Stromal cell of bone marrow (primary cell): ENCODE data around the gene NKX2-8.

Experiments used
- DNase-seq: peaks from one replicate; pipeline ENCODE4 v3.0.0-alpha.2; 2012; ENCODE audit warnings: low read depth

Gene NKX2-8

DNA sequence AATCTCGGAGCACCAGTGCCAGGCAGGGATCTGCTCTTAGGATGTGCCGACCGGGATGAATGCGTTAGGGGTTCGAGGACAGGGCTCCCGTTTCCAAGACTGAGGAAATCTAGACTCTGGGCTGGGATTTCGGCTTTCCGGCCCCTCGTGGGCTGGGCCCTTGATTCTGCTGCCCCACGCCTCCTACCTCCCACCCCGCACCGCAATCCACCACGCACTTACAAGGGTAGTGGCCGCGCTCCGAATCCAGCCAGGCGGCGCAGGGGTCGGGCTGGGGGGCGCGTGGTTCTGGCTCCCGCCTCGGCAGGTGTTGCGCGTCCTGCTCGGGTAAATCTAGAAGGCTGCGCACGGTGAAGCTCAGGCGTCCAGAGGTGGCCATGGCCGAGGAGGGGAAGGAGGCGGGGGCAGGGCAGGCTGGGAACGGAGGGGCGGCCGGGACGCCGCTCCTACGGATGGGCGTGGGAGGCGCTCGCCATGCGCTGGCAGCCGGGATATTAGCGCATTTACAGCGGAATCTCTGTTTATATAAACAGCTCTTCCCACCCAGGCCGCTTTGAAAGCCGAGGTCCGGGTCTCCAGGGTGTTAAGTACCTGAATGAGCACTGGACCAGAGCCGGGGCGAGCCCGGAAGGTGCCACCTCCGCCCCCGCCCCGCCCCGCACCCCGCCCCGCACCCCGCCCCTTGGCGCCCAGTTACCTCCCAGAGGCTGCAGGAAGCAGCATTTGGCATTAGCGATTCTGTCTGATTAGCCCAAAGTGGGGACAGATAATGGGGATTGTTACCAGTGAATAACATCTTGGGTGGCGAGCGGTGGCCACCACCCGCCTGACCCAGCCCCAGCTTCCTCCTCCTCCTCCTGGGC, at the start of gene NKX2-8:
NKX2-8 (minus strand) TSS at position 604 of the 863 bp plus-strand sequence; CDS start at position 379, 225 bp downstream.
- DNase-seq: no peak

DNA sequence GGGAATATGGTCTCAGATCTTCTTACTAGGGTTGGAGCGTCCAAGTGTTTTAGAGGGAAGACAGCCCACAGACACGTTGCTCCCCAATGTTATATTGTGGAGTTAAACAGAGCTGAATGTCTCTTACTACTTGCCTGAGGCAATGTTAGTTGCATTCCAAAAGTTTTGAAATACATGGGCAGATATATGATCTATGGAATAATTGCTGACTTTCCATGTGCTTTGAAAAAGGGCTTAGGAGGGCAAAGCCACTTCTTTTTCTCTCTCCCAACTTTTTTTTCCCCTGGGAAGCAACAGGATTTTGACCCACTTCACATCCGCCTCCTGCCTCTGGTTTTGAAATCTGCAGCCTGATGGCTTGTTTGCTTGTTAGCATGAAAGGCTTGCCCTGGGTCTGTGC, 45.6 kb upstream of the NKX2-8 start:
- no peak for DNase-seq

DNA sequence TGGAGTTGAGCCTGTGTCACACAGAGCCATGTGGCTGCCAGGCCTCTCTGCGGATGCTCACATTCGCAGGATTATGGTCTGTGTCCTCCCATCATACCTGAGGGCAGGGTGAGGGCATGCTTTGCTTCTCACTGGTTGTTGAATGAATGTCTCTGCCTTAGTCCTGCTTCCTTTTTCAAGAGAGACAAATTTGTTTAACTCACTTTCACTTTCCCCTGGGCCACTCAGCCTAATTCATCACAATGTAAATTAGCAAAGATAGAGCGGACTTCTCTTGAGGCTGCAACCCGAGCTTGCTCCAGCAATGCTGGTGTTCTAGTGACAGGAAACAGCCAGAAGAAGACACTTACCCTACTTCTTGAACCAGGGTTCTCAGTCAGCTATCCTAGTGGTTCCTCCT, 43.7 kb upstream of the NKX2-8 start:
- no peak for DNase-seq

DNA sequence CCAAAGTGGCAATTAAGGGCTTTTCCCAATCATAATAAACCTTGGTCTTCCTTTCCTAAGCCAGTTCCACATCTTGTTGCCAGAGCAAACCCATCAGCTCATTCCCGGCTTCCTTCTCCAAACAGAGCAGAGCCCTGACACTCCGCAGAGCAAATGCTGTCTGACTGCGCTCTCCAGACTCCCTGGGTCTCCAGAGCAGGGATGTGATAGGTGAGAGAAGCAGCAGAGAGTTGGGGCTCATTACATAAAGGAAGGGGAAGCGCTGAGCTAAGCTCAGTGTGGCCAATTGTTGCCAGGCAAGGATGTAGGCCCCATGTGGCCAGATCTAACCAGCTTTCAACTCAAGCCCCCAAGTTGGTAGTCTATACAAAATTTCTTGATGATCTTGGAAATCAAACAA, 43.0 kb upstream of the NKX2-8 start:
- DNase-seq: no peak

DNA sequence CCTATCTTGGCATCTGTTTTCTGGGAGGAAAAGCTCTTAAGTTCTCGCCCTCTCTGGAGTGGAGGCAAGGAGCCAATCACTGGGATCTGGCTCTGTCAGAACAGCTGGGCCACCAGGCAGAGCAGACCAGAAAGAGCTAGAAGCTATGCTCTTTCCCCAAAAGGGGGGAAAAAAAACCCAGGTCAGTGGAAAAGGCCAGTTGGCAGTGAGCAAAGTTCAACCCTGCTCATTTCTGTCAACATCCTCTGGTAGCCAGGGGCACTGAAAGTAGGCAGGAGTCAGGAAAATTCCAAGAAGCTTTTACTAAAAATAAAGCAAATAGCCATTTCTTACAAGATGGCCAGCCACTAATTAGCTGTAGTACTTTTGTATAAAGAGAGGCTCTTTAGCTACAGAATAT, 42.6 kb upstream of the NKX2-8 start:
- no peak for DNase-seq

DNA sequence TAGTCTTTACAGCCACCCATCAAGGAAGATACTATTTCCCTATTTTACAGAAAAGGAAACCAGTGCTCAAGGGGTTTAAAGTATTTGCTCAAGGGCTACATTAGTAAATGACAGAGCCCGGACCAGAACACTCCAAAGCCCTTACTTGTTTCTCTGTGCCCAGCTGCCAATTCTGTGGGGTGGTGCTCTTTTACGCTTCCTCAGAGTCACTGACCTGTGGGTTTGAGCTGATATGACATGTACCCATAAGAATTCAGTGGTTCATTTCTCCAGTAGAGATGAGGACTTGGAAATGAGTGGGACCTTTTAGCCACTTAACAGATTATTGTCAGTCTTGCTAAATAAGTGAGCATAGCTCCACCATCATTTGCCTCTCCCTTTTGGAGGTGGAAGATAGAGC, 37.4 kb upstream of the NKX2-8 start:
- DNase-seq: peak; percentile 27

DNA sequence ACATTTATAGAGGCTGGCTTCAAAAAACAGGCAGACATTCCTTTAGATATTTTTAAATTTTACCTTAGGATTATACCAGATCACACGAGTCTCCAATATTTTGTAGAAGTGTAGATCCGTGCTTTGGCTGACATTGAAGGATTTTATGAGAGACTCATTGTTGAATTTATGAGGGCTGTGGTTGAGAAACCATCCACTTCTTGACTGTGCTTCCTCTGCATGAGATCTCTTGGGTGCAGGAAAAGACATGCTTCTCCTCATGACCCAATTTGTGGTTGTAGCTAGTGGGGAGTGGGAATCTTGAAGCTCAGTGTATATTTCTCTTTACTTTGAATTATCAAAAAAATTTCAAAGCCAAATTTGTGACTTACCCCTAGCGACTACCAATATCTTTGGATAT, 36.7 kb upstream of the NKX2-8 start:
- peak; percentile 27 for DNase-seq

DNA sequence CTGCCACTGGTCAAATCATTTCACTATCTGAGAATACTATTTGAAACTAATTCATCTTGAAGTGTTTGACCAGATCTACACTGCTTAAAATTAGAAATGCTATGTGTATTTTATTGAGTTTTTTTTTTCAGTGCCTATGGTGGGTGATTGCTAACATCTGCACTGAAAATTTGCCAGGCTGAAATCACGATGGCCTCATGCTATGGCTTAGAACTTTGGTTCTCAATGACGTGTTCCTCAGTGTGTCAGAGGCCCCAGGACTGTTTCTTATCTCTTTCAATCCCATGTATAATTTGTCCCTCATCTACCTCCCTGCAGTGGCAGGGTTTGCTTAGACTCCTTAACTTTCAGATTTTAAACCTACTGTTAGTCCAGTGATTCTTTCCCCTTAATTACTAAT, 36.2 kb upstream of the NKX2-8 start:
- peak; percentile 23 for DNase-seq

DNA sequence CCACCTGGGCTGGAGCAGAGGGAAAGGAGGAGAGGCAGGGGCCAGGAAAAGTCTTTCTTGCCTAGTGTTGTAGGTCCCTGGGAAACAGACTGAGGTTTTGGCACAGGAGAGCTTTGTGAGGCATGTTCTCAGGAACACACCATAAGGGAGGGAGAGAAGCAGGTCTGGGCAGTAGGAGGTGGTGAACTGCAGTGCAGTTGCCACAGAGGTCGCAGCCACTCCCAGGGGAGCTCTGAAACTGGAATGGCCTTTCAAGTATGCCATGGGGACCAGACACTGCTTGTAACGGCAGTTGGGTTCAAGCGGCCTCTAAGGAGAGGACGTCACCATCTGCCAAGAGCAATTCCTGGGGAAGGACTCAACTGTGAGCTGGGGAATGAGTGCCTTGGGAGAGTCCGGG, 35.4 kb upstream of the NKX2-8 start:
- no peak for DNase-seq

DNA sequence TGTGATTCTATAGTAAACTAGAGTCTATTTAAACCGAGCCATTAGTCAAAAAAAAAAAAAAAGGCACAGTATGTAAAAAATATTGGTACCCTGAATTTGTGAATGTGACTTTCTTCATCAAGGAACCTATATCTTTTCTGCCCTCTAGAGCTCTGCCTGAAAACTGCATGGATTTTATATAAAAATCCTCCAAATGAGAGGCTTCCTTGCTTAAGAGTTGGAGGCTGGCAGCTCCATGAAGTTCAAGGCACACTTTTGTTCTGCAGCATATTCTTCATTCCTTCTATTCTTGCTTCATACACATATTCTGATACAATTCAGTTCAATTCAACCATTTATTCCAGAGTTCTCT, 23.1 kb upstream of the NKX2-8 start:
- no peak for DNase-seq

DNA sequence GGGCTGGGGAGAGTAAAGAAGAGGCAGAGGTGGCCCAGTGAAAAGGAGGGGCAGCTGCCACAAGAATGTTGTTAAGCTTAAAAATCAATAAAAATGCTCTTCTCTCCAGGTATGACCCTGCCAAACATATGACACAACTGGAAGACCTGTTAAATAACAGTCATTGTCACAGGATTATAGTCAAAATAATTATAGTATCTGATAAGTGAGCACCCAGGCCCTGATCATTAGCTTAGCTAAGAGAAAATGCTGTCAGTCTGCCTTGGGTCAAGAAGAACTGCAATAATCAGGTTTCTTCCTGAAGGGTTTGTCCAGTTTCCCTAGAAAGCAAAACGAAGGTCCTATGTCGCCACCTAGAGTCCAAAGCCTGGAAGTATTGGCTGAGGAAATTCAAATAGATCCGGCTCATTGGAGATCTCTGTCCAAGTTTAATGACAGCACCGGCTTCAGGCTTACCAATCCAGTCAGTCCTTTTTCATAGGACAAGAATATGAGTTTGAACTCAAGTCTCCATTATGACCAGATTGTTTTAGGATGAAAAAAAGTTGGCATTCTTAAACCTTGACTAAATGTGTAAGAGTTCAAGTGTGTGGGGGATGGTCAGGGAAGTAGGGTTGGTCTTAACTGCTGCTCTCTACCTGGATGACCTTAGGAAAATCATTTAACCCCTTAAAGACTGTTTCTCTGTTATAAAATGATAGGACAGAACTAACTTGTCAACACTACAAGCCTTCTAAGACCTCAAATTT, 22.5 kb upstream of the NKX2-8 start:
- DNase-seq: peak; percentile 69

DNA sequence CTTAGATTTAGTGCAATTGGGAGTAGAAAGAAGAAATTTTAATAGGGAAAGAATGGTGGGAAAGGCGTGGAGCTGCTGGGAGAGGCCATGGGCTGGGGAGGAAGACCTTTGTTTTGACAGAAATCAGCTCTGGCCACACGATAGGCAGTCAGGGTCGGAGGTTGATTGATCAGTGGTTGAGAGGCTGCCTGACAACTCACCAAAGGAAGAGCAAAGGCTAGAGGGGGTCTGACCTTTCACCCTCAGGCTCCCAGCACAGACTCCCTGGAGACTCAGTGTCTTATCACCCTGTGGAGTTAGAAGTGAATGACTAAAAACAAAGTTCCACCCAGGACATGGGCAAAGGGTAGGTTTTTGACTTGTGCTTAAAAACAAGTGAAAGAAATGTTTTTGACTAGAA, 18.0 kb upstream of the NKX2-8 start:
- DNase-seq: no peak

DNA sequence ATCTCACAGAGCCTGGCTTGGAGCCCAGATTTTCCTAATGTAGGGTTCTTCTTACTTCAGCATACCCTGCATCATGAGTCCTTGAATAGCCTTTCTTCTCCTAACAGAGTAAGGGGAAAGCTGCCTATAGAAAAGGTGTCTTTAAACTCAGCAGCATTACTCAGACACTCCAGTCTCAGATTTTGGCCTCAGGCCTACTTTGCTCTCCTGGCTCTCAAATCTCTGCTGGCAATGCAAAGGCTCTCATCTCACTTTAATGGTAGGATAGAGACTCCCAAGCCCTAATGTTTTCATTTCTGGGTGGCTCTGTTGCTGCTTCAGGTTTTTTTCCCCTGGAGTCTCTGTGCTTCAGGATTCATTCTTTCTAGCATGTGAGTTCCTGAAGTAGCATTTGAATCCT, 9.1 kb upstream of the NKX2-8 start:
- DNase-seq: no peak

DNA sequence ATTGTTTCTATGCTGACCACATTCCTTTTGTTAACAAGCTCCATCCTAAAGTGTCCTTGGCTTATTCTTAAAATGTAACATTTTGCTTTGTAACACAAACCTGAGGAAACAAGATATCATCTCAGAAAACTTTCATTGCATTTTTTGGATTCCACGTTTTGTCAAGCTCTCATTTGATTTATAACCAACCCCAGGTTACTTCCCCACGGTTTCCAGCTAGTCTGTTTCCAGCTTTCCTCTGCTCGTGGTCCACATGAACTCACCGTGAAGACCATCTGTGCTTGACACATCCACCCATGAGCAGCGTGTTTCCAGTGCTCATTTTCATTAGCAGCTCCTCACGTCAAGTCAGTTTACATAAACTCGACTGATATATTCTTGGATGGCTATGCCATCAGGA, 6.4 kb upstream of the NKX2-8 start:
- no peak for DNase-seq

DNA sequence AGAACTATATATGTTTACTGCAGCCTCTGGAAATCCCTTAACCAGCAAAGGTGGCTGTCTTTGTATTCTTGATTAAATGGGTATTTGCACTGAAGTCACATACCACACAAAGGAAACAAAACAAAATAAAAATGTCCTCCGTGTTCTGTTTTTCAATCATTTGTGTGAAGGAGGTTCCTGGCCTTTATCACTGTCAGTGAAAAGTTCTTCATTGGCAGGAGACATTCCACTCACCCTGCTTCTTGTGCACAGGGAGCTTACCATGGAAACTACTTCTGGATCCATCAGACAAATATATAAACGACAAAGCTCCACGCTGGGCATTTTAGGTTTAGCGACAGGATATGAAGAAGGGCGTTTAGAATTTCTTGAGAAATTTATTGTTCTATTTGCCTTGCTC, 5.7 kb upstream of the NKX2-8 start:
- no peak for DNase-seq

DNA sequence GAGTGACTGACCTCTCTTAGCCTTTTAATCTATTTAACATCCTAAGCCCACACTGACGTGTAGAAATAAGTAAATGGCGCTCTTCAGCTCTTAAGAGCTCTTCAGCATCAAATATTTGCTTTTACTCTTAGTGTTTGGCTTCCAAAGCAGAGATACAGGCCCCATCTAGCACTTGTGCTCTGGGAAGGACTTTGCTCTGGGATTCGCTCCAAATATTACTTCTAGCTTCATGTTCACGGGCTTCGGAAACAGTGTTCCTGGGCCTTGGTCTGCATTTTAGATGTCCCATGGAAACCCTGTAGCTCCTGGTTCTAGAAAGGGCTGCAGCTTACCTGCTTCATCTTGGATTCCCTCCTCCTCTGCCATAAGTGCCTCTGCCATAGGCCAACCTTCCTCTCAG, 2.7 kb upstream of the NKX2-8 start:
- no peak for DNase-seq

DNA sequence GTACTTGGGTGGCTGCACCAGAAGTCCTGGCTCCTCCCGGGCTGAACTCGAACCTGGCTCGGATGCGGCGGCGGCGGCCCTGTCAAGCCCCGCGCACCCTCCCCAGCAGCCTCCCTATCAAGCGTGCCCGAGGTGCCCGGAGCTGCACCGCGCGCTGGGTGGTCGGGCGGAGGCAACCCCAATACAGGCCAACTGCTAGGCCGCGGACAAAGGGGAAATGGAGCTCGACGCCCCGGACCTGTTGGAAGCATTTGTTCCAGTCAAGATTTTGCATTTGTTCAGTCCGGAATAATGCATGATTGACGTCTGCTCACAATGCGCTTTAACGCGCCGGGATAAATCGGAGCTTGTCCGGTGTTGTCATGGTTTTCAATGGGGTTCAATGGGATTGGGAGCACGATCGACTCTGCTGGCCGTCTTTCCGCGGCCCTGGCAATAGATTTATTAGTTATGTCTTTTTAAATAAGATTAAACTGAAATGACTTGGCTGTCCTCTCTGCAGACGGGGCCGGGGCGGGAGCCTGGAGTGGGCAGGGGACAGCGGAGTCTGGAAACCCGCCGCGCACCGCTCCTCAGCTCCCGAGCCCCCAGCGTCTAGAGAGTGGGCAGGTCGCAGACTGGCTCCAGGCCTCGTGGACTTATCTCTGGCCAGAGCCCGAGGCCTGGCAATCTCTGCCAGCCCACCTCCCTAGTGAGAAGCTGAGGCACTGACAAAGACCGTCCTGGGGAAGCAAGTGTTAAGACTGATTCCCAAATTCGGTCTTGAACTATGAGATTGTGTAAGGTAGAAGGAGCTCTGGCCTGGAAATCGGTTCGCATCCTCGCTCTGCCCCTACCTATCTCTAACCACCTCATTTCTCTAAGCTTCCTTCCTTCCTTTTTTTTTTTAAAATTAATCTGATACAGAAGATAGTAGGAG, 1.7 kb upstream of the NKX2-8 start:
- DNase-seq: no peak

DNA sequence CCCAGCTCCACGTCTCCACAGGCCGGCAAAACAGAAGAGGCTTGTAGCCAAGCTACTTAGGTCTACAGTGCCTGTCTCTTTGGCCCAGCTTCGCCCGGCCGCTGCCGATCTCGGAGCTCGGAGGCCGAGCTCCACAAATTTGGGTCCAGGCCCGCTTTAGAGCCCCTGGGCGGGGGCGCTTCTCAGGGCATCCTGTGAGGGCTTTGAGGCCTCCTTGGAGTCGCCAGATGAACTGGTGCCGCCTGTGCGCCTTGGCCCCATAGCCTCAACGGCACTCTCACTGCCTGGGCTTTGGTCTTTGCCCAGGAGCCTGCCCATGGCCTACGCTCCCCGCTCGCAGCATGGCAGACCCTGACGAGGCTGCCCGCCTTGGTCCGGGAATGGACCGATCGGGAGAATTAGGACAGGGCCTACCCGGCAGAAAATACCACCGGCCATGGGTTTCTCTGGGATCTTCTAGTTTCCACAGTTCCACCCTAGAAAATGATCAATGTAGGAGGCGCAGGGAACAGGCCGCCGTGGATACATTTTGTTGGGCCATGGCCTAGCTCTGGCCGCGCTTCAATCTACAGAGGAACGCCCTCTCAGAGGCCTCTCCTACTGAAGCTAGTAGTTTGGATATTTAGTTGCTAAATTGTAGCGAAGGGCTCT, 953 bp upstream of the NKX2-8 start:
- no peak for DNase-seq

DNA sequence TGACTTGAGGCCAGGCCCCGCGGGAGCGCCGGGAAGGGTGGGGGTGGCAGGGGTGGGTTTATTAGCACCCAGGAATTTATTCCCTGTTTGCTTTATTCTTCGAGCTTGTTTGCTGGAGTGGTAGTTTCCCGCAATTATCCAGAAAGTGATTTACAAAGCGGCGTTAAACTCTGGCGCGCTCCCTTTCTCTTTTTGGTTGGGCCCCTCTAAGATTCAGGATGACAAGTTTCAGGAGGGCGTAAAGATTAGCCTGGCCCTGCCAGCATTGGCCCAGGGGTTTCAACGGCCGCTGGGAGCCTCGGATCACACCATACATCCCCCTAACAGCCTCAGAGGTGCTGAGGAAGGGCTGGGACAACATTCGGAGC, 444 bp upstream of the NKX2-8 start:
- no peak for DNase-seq

DNA sequence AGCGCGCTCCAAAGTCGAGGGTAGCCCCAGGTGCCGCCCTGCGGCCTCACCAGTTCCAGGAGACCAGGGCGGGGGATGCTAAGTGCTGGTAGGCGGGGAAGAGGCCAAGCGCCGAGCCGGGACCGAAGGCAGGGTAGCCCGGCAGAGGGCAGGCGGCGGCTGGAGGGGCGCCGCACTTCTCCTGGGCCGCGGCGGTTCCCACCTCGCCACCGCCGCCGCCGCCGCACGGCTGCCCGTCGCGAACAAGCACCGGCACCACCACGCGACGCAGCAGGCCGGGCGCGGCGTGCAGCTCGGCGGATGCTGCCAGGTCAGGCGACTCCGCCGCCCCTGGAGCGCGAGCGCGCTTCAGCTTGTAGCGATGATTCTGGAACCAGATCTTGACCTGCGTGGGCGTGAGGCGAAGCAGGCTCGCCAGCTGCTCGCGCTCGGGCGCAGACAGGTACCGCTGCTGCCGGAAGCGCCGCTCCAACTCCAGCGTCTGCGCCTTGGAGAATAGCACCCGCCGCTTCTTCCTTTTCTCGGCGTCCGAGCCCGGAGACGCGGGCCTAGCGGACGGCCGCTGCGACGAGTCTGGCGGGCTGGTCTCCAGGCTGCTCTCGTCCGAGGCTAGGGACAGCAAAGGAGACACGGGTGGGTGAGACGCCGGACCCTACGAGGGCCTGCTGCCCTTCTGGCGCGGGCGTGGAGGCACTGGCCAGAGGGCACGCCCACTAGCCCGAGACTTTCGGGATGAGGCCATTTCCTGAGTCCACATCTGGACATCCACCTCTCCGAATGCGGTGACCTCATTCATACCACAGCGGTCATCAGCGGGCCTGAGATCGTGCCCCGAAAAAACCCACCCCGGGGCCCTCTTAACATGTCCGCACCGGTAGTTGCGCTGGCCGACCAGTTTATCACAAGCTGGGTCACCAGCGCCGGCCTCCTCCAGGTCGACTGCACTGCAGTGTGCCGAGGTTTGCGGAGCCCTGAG, 1.3 kb downstream of the NKX2-8 start:
- DNase-seq: no peak
